ENCODE results near the gene EDARADD.
"Not testable (repeated sequence)": the region's sequence is repeated elsewhere in the genome, so short reads cannot be mapped to it uniquely, and the experiment has no call there.

EDARADD gene

DNA sequence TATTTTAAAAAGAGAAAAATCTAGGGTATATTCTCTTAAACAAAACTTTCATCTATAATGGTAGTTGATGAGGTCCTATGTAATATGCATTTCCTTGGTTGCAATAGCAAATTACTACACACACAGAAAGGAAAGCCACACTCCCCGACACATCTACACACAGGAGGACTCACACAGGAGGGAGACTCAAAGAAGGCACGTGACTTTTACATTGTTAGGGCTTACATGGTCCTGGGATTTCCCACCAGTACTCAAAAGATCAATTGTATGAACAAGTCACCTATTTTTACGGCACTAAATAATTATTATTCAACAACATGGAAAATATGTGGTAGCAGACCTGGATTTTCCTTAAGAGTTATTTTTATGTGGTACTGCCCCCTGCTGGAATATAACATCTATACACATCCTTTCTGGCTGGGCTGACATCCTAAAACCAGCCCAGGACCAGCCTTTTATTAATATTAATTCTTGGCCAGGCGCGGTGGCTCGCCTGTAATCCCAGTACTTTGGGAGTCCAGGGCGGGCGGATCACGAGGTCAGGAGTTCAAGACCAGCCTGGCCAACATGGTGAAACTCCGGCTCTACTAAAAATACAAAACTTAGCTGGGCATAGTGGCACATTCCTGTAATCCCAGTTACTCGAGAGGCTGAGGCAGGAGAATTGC lies 95.8 kb downstream of the EDARADD start:
- no peak for DNase-seq (ENCODE audit: low read depth)

DNA sequence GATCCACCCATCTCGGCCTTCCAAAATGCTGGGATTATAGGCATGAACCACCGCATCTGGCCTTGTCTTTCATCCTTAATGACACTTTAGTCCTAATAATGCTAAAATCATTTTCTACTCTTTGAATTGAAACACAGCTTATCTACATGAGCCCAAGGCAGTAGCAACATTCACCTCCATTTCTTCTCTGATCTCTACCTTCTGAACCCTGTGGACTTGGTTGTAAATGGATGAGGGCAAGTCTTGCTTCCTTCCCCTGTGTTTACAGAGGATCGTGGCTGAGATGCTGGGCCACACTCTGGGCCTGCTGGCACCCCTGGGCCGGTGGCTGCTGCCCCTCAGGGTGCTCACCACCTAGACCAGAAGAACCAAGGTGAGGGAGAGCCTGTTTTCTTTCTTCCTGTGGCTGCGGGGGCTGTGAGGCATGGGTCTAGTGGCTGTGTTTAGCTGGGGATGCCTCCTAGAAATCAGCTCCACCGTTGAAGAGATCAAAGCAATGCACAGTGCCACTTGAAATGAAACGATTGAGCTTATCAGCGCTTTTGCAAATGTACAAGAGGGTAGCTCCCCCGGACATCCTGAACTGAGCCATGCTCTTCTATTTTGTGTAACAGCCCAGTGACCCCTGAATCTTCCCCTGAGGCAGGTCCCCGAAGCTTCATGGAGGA lies 97.5 kb downstream of the EDARADD start:
- DNase-seq (ENCODE audit: low read depth) = no peak

DNA sequence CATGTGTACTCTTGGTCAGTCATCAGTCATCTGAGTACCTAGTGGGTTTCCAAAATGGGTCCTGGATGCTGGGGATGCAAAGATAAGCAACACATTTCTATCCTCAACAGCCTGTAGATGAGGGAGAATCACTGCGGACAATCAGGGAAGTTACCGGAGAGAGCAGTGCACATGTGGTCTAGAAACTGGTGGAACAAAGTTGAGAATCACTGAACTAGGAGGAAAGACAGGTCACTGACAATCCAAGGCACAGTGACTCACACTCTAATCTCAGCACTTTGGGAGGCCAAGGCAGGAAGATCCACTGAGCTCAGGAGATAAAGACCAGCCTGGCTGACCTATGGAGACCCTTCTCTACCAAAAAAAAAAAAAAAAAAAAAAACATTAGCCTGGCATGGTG lies 98.3 kb downstream of the EDARADD start:
- no peak for DNase-seq (ENCODE audit: low read depth)

DNA sequence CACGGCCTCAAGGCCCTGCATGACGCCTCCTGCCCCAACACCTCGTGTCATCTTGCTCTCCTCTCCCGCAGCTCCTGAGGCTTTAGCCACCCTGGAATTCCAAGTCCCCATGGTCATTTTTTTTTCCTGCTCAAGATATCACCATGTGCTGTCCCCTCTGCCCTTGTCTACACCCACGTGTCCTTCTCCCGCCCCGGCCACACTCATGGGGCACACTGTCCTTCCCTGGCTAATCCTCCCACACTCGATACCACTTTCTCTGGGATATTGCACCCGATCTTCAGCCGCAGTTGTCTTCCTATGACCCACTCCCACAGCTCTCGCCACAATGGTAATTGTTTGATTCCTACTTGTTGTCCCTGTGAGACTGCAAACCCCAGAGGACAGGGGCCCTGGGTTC lies 100.0 kb downstream of the EDARADD start:
- DNase-seq (ENCODE audit: low read depth) = no peak

DNA sequence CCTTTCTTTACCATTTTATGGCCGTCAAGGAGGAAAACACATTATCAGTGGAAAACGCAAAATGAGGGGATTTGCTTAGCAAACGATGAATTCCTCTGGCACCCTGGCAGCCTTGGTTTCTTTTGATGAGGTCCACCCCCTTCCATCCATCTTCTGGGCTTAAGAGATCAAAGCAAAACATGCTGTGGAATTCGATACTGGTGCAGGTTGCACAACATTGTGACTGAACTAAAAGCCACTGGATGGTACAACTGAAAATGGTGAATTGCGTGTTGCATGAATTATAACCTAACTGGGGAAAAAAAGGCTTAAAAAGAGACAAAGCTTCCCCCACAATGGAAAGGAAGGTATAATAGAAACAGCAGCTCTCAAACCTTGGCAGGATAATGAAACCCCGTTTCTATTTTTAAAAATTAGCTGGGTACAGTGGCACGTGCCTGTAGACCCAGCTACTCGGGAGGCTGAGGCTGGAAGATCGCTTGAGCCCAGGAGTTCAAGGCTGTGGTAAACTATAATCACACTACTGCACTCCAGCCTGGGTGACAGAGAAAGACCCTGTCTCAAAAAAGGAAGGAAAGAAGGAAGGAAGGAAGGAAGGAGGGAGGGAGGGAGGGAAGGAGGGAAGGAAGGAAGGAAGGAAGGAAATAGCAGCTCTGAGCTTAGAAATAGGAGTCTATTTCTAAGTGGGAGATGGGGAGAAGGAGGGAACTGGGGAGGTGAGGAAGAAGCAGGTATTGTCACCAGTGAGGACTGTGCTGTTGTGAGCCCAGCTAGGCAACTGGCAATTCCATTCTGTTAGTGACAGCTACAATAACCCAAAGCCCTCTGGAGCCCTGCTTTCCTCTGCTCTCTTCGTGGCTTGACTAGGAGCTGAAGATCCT lies 100.7 kb downstream of the EDARADD start:
- DNase-seq (ENCODE audit: low read depth) = no peak

DNA sequence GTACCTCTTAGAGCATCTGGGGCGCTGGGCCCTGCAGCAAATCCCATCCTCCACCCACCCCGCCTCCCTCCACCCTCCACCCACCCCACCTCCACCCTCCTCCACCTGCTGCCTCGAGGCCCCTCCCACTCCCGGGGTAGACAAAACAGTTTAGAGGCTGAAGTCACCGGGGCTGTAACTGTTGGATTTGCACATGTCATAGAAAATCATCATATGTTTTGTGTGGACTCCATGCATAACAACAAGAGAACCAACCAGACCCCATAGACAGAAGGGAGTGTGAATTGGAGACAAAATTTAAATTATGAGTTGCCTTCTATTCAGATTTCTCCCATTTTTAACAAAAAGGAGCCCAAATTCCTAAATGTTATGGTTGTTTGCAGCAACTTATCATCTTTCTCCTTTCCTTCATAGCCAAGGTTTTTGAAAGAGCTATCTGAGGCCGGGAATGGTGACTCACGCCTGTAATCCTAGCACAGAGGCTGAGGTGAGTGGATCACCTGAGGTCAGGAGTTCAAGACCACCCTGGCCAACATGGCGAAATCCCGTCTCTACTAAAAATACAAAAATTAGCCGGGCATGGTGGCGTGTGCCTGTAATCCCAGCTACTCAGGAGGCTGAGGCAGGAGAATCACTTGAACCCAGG lies 101.5 kb downstream of the EDARADD start:
- DNase-seq (ENCODE audit: low read depth) = no peak

DNA sequence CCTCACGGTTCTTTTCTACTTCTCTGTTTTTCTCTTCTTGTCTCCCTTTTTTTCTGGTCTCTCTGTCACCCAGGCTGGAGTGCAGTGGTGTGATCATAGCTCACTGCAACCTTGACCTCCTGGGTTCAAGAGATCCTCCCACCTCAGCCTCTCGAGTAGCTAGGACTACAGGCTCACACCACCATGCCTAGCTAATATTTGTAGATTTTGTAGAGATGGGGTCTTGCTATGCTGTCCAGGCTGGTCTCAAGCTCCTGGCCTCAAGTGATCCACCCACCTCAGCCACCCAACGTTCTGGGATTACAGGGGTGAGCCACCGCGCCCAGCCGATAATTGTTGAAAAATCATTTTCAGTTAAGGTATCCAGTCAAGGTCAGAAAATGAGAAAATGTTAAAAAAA lies 103.8 kb downstream of the EDARADD start:
- DNase-seq (ENCODE audit: low read depth) = no peak

DNA sequence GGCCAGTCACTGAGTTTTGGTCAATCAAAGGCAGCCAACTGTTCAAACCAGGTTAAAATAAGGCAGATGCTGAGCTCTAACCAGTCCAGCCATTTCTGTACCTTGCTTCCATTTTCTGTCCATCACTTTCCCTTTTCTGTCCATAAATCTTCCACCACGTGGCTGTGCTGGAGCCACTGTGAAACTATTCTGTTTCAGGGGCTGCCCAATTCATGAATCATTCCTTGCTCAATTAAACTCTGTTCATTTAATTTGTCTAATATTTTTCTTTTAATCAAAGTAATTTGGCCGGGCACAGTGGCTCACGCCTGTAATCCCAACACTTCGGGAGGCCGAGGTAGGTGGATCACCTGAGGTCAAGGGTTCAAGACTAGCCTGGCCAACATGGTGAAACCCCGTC lies 107.0 kb downstream of the EDARADD start:
- DNase-seq (ENCODE audit: low read depth) = no peak

DNA sequence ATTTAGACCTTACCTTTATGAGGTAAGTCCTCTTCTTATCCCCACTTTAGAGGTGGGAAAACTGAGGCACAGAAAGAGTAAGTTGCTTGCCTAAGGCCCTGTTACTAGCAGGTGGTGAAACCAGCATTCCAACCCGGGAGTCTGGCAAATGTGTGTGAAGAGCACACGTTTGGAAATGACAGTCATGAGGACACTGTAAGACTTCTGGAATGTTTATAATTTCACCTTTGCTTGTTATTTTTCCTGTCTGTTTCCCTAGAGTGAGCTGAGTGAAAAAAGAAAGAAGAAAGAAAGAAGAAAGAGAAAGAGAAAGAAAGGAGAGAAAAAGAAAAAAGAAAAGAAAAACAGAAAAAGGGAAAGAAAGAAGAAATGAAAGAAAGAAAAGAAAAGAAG lies 108.5 kb downstream of the EDARADD start:
- DNase-seq (ENCODE audit: low read depth) = no peak

DNA sequence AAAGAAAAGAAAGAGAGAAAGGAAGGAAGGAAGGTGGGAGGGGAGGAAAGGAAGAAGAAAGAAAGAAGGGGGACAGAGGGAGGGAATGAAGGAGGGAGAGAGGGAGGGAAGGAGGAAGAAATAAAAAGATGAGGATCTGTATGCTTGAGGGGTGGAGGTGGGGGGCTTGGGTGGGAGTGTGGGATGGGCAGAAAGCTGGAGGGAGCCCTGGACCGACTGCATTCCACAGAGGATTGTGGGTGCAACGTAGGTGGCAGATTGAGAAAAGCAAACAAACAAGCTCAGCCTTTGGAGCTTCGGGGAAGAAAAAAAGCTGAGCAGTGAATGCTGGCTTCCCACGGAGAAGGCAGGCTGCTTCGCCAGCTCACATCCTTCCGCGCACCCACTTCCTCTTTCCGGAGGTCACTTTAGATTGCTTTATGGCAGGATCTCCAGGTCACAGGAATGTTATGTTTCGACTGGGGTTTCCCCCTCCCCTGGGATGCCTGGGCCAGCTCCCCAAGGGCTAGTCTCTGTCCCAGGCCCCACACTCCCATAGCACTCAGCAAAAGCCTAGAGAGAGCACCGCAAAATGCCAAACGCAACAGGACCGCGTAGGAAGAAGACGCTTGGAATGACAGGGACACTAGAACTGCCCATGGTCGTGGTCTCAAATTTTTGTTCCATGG lies 109.0 kb downstream of the EDARADD start:
- DNase-seq (ENCODE audit: low read depth) = no peak

DNA sequence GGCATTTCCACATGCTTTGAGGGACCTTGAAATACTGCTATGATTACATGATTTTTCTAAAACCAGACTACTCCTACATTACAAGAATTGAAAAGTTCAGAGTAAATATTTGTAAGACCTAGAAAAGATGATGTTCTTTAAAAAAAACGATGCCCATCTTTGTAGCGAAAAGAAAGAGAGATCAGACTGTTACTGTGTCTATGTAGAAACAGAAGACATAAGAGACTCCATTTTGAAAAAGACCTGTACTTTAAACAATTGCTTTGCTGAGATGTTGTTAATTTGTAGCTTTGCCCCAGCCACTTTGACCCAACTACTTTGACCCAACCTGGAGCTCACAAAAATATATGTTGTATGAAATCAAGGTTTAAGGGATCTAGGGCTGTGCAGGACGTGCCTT lies 110.3 kb downstream of the EDARADD start:
- DNase-seq (ENCODE audit: low read depth) = not testable (repeated sequence)

DNA sequence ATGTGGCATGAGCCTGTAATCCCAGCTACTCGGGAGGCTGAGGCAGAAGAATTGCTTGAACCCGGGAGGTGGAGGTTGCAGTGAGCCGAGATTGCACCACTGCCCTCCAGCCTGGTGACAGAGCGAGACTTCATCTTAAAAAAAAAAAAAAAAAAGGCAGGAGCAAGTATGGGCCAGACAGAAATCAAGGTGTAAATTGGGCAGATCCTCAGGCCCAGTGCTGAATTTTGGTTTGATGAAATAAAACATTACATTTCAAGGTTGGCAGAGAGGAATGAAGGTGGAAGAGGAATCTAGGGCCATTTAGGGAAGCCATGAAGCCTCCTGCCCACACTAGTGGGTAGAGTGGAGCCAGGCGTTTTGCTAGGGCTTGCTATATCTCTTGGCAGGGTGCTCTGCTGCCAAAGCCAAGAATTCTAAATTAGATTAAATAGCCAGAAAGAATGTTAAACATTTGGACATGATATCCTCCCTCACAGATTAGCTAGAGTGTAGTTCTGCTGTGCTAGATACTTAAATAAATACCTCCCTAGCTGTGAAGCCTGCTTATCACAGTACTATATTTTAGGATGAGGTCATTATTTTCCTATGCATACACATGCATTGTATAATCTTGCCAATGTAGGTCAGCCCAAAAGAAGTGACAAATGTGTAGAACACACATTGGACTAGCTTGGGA lies 113.1 kb downstream of the EDARADD start:
- DNase-seq (ENCODE audit: low read depth) = no peak

DNA sequence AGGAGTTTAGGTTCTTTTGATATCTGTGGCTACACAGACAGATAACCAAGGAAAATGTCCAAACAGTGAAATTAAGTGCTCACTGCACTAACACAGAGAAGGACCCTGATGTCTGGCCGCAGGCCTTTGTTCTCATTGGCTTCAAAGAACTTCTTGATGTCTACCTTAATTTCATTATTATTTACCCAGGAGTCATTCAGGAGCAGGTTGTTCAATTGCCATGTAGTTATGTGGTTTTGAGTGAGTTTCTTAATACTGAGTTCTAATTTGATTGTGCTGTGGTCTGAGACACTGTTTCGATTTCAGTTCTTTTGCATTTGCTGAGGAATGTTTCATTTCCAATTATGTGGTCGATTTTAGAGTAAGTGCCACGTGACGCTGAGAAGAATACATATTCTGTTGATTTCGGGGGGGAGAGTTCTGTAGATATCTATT lies 114.5 kb downstream of the EDARADD start:
- no peak for DNase-seq (ENCODE audit: low read depth)

DNA sequence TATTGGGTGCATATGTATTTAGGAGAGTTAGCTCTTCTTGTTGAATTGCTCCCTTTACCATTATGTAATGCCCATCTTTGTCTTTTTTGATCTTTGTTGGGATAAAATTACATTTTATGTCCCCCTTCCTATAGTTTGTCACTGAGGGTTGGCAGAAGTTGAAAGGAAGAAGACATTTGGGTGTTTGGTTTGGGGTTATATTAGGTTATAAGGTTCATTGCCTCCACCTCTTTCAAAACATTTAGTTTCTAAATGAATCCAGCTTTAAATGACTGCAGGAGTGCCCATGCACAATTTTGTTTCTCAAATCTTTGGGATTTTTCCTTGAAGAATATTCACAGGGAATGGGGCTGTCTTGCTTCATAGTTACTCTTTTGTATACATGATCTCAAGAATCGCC lies 115.1 kb downstream of the EDARADD start:
- DNase-seq (ENCODE audit: low read depth) = no peak

DNA sequence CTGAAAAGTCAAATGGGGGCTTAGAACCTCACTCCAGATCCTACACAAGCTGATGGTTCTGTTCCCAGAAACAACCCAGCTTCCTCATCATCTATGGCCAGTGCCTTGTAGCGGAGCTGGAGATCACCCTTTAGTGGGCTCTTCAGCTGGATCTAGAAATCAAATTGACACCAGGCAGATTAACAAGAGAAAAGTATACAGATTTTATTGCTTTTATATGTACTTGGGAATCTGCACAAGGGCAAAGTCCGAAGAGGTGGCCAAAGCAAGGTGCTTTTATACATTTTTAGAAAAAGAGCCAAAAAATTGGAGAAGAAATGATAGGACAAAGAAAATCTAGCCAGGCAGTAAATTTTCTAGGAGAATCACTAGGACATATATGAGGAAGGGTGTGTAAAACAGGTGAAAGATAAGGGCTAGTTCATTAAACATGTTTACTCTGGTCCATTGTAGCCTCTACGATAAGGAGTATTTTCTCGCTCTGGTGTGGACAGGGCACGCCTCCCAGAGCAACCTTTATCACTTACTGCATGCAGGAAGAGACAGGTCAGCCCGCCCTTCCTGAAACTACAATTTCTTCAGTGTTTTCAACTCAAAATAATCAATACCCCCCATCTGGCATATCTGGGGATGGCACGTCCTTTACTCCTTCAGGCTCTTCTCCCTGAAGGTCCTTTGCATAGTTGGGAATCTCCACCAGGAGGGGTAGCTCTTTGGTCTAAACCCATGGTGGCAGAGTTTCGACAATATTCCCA lies 115.7 kb downstream of the EDARADD start:
- no peak for DNase-seq (ENCODE audit: low read depth)

DNA sequence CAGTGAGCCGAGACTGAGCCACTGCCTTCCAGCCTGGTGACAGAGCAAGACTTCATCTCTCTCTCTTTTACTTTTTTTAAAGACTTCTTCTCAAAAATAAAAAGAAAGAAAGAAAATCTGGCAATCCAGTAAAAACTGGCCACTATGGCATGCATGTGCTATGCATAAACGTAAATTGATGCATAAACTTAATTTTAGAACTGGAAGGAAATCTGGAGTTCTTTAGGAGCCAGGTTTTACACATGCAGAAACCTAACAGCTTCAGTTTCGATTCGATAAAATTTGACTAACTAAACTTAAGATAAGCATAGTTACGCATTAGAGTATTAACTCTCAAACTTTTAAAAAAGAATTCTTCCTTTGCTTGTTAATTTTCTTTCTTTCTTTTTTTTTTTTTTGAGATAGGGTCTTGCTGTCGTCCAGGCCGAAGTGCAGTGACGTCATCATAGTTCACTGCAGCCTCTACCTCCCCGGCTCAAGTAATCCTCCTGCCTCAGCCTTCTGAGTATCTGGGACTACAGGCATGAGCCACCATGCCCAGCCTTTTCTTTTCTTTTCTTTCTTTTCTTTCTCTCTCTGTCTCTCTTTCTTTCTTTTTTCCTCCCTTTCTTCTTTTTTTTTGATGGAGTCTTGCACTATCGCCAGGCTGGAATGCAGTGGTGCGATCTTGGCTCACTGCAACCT lies 117.8 kb downstream of the EDARADD start:
- DNase-seq (ENCODE audit: low read depth) = no peak

DNA sequence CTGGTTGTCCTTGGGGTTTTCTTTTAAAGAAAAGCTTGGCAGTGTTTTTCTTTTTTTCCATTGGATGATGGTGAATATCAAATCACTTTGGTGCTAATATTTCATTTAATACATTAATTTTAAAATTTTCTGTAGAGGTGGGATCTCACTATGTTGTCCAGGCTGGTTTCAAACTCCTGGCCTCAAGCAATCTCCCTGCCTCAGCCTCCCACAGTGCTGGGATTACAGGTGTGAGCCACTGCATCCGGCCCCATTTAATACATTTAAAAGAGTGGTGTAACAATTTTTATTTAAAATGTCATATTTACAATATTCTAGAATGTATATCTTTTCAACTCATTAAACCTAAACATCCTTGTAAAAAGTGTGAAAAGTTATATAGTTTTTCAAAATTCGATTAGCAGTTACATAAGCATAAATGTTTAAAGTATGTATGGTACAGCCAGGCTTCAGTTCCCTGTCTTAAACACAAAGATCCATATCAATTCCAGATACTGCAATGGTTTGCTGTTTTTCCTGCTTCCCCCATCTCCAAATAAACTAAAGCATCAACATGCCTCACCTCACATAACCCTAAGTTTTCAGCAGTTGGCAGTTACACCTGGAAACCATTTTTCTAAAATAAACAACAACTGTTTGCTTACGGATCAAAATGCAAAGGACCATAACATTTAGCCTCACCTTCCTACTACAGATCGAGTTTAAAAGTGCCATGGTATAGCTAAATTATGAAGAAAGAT lies 120.8 kb downstream of the EDARADD start:
- DNase-seq (ENCODE audit: low read depth) = no peak

DNA sequence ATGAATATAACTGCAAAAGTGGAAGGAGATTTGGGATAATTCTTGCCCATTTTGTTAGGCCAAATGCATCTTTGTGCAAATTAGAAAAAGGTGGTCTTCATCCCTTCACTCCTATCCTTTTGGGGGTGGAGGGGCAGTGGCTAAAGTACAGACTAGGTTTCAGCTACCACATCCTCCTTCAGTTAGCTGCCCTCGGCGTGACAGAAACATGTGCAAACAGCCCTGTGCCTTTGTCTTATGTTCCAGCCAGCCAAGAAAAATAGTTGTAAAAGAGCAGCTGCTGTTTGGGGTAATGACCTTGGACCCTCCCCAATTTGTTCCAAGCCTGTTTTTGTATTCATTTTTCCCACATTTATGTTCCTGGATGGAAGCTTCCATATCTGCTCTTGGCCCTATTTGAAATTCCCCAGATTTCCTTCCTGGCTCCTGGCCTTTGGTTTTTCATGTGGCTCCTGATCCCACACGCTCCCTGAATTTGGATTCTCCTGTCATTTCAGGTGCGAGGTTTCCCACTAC lies 121.4 kb downstream of the EDARADD start:
- no peak for DNase-seq (ENCODE audit: low read depth)
